ENCODE results near the gene FGF5.

Gene FGF5

DNA sequence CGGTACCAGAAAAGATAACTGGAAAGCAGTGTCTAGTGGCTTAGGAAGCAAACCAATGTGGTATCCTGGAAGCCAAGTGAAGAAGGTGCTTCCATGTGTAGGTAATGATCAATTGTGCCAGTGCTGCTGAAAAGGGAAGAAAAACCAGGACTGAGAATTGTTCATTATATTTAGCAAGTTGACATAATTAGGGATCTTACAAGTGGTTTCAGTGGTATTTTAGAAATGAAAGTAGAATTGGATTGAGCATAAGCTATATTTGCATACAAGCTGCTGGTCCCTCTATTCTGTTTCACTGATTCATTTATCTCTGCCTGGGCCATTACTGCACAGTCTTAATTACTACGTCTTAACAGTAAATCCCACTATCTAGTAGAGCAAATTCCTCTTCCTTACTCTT lies 36.9 kb upstream of the FGF5 start:
- H3K9ac ChIP-seq, result no peak overlapping the region
- TF ChIP-seq, protein P1, sequence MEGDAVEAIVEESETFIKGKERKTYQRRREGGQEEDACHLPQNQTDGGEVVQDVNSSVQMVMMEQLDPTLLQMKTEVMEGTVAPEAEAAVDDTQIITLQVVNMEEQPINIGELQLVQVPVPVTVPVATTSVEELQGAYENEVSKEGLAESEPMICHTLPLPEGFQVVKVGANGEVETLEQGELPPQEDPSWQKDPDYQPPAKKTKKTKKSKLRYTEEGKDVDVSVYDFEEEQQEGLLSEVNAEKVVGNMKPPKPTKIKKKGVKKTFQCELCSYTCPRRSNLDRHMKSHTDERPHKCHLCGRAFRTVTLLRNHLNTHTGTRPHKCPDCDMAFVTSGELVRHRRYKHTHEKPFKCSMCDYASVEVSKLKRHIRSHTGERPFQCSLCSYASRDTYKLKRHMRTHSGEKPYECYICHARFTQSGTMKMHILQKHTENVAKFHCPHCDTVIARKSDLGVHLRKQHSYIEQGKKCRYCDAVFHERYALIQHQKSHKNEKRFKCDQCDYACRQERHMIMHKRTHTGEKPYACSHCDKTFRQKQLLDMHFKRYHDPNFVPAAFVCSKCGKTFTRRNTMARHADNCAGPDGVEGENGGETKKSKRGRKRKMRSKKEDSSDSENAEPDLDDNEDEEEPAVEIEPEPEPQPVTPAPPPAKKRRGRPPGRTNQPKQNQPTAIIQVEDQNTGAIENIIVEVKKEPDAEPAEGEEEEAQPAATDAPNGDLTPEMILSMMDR (conservative IDR thresholded peaks at IDR 0.05; ENCODE audit: low read depth, low read length), result no peak
- no peak overlapping the region for H3K27ac ChIP-seq
- no peak overlapping the region for H3K4me3 ChIP-seq (IDR thresholded peaks at IDR 0.05; ENCODE audit: insufficient read depth, low read depth, low read length)
- H4K20me1 ChIP-seq (ENCODE audit: insufficient read depth), result no peaks in the 10 kb centered on the region
- H3K4me1 ChIP-seq (ENCODE audit: low read depth, poor library complexity, severe bottlenecking), result peaks cover 18% of the 10 kb centered on the region
- no peaks in the 10 kb centered on the region for H3K36me3 ChIP-seq (ENCODE audit: insufficient read depth)
- H3K79me2 ChIP-seq (ENCODE audit: insufficient read depth, low read depth), result no peaks in the 10 kb centered on the region
- H3K4me2 ChIP-seq, result peak overlapping the region; percentile 14; the same call in 1 of the 2 replicates
- no peak overlapping the region for H2AFZ ChIP-seq (ENCODE audit: low read depth)
- H3K27me3 ChIP-seq (ENCODE audit: insufficient read depth, low read depth), result no peaks in the 10 kb centered on the region

DNA sequence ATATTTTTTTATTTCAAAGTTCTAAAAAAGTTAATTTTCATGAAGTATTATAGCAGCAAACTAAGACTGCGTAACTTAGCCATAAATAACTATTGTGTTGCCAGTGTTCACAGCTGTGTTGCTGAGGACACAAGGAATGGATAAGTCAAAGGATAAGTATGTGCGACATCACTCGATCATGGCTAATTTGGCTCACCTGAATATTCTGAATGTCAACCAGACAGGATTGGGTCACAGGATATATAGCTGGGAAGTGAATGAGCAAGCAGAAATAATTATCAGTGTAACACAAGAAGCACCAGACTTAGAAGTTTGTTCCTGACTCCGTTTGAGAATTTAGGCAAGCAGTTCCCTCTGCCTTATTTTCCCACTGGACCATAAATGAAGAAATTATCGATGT lies 35.3 kb upstream of the FGF5 start:
- Histone ChIP-seq H3K27ac (no peak overlapping the region), H3K79me2 (ENCODE audit: insufficient read depth, low read depth) (no peaks in the 10 kb centered on the region), H3K4me3 (IDR thresholded peaks at IDR 0.05; ENCODE audit: insufficient read depth, low read depth, low read length) (no peak overlapping the region), H4K20me1 (ENCODE audit: insufficient read depth) (no peaks in the 10 kb centered on the region), H3K9ac (no peak overlapping the region), H2AFZ (ENCODE audit: low read depth) (no peak overlapping the region), H3K27me3 (ENCODE audit: insufficient read depth, low read depth) (no peaks in the 10 kb centered on the region), H3K4me1 (ENCODE audit: low read depth, poor library complexity, severe bottlenecking) (peaks cover 18% of the 10 kb centered on the region), H3K36me3 (ENCODE audit: insufficient read depth) (no peaks in the 10 kb centered on the region), H3K4me2 (no peak overlapping the region)
- TF ChIP-seq, protein P1 (conservative IDR thresholded peaks at IDR 0.05; ENCODE audit: low read depth, low read length), result no peak

DNA sequence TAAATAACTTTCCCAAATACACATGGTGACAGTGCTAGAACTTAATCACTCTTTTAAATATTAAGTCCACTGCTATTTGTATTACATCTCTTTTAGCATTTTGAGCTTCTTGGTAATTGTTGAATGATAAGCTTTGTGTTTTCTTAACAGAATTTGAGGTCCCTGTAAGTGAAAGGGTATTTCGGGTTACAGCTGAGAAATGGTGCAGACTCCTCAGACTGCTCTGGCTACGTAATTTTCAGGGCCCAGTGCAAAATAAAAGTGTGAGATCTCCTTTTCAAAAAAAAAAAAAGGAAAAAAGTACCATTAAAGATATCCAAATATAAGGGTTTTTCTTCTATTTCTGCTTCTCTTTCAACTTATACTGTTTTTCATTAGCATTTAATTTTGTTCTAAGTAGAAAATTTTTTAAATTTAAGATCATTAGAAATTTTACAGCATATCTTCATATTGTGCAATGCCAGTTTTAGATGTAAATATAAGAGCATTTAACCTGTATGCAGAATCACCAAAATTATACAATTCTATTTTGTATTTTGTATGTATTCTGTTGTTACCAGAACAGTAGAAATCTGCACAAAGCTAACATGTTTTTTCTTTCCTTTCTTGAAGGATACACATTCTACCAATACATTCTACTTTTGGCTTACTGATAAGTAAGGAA lies 33.6 kb upstream of the FGF5 start:
- H3K79me2 ChIP-seq (ENCODE audit: insufficient read depth, low read depth), result no peaks in the 10 kb centered on the region

GRCh38 chr4:80233390-80233789 lies 33.1 kb upstream of the FGF5 start:
- H3K36me3 ChIP-seq (ENCODE audit: insufficient read depth), result no peaks in the 10 kb centered on the region
- H3K4me2 ChIP-seq, result no peak overlapping the region
- peaks cover 17% of the 10 kb centered on the region for H3K4me1 ChIP-seq (ENCODE audit: low read depth, poor library complexity, severe bottlenecking)

More for the DNA sequence above, 33.6 kb upstream of the FGF5 start:
- Histone ChIP-seq H3K4me1 (ENCODE audit: low read depth, poor library complexity, severe bottlenecking) (peaks cover 18% of the 10 kb centered on the region), H2AFZ (ENCODE audit: low read depth) (no peak overlapping the region), H3K27ac (no peak overlapping the region), H3K4me2 (no peak overlapping the region), H3K4me3 (IDR thresholded peaks at IDR 0.05; ENCODE audit: insufficient read depth, low read depth, low read length) (no peak overlapping the region), H4K20me1 (ENCODE audit: insufficient read depth) (no peaks in the 10 kb centered on the region), H3K27me3 (ENCODE audit: insufficient read depth, low read depth) (no peaks in the 10 kb centered on the region), H3K36me3 (ENCODE audit: insufficient read depth) (no peaks in the 10 kb centered on the region), H3K9ac (no peak overlapping the region; the same call in 1 of the 2 replicates)
- TF ChIP-seq, protein P1 (conservative IDR thresholded peaks at IDR 0.05; ENCODE audit: low read depth, low read length), result no peak

More at GRCh38 chr4:80233390-80233789, 33.1 kb upstream of the FGF5 start:
- Histone ChIP-seq H2AFZ (ENCODE audit: low read depth) (no peak overlapping the region), H3K9ac (no peak overlapping the region), H3K79me2 (ENCODE audit: insufficient read depth, low read depth) (no peaks in the 10 kb centered on the region), H3K27ac (no peak overlapping the region), H3K4me3 (IDR thresholded peaks at IDR 0.05; ENCODE audit: insufficient read depth, low read depth, low read length) (no peak overlapping the region), H4K20me1 (ENCODE audit: insufficient read depth) (no peaks in the 10 kb centered on the region), H3K27me3 (ENCODE audit: insufficient read depth, low read depth) (no peaks in the 10 kb centered on the region)
- TF ChIP-seq, protein P1 (conservative IDR thresholded peaks at IDR 0.05; ENCODE audit: low read depth, low read length), result no peak

All from KMS-11 (cell line).